NOMO-1 treated with dmso at 0.1 percent for 144 hours (cell line): ENCODE measurements around the gene ITSN2.

Source experiments
- DNase-seq: peaks from one replicate; lab custom pipeline; 2025; ENCODE audit not compliant: unreplicated experiment; lab: John Stamatoyannopoulos, UW

Gene ITSN2

GRCh38 chr2:24337890-24338289 is 22.4 kb downstream of the ITSN2 start:
- DNase-seq, result no peak

DNA sequence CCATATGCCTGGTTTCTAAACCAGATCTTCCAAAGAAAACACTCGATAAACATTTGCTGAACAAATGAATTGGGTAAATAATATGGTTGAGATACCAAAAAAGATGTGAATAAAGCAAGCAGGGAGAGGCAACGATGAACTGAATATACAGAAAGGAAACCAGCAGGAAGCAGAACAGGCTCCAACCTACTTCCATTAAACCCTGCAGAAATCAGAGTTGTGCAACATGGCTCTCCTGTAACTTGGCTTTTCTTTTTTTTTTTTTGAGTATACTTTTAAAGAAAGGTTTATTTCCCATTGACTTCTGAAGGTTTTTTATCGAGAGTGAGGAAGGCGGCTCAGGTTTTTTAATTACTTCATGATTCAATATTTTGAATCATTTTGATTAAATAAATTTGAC is 23.5 kb downstream of the ITSN2 start:
- DNase-seq, result peak; percentile 2

GRCh38 chr2:24334245-24334633 is 26.1 kb downstream of the ITSN2 start:
- no peak for DNase-seq

- DNase-seq, result no peak
Measured at GRCh38 chr2:24332791-24333540, 27.4 kb downstream of the ITSN2 start.

DNA sequence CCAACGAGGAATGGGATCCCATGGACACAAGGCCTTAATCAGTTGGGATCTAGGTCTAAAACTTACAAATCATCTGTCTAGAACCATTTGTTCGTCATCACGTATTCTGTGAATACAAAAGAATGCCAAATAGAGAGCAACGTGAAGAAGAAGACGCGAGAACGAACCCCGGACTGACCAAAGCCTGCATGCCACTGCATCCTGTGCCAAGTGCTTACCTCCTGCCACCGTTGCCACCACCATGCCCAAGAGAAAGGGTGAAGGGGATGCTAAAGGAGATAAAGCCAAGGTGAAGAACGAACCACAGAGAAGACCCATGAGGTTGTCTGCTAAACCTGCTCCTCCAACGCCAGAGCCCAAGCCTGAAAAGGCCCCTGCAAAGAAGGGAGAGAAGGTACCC is 30.2 kb downstream of the ITSN2 start:
- no peak for DNase-seq

DNA sequence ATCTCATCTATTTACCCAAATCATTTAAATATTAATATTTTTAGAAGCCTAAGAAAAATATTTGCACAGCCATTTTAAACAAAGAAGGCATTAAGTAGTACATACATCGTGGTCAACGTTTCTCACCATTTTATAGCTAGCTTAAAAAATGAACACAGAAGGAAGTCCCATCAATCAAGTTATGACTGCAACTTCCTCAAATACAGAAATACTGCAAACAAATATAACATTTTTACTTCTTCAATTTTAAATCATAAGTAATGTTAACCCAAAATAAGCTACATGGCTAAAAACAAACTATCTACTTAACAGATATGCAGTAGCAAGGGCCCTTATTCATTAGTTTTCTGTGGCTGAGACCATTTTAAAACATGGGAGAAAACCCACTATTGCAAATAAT is 30.6 kb downstream of the ITSN2 start:
- peak; percentile 46 for DNase-seq

- peak; percentile 6 for DNase-seq
Measured at GRCh38 chr2:24328010-24328409, 32.3 kb downstream of the ITSN2 start.

DNA sequence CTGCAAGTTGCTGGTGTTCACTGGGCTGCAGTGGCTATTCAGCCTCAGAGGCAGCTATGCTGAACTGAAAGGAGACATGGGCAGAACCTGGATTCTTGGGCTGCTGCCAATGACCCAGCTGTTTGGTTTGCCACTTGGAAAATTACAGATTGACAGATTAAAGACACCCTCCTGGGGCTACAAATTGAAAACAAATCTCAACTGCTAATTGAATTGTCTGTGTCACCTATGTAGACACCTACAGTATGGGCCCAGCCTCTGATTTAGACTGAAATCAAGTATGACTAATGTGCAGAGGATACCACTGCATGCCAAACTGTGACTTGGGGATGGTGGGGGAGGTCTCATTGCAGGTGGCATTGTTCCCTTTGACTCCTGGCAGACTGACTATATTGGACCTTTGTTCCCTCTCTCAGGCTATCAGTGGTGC is 42.8 kb downstream of the ITSN2 start:
- no peak for DNase-seq

DNA sequence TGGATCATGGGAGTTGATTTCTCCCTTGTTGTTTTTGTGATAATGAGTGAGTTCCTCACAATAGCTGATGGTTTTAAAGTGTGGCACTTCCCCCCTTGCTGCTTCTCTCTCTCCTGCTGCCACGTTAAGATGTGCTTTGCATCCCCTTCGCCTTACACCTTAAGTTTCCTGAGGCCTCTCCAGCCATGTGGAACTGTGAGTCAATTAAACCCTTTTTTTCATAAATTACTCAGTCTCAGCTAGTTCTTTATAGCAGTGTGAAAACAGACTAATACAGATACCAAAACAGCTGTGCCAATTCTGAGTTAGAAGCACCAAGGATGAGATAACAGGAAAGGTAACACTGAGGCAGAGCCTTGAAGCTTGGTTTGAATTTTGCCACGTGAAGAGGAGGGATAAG is 44.7 kb downstream of the ITSN2 start:
- DNase-seq, result no peak

DNA sequence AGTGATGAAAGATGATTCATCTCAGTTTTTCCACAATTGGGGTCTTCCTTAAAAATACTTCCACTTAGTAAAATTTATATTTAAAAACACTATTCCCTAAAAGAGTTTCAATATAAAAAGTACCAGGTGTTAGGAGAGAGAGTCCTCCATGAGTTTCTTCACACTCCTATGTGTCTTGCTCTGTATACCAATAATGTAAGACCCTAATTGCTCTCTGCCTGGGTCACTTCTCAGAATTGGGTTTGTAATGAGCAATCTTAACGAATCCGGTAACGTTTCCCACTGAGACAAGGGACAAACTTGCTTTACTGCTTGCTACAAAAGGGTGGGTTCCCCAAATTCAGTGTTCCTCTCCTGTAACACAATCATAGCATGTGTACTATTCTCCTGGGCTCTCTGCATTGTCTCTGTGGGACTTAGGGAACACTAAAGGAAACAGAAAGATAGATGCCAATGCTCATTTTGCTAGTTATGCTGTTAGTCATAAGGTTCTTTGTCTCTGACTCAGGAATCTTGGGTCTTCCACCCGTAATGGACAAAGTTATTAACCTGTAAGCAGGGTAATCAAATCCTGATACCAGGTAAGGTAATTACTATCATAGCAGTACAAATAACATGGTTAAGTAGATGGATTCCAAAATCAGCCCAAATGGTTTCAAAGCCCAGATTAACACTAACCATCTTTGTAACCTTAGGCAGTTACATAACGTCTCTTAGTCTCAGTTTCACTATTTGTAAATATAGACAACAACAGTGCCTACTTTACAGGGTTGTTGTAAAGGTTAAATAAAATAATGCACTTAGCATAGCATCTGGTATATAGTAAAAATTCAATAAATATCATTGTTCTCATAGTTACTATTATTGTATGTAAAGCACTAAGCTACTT is 46.3 kb downstream of the ITSN2 start:
- DNase-seq, result no peak

DNA sequence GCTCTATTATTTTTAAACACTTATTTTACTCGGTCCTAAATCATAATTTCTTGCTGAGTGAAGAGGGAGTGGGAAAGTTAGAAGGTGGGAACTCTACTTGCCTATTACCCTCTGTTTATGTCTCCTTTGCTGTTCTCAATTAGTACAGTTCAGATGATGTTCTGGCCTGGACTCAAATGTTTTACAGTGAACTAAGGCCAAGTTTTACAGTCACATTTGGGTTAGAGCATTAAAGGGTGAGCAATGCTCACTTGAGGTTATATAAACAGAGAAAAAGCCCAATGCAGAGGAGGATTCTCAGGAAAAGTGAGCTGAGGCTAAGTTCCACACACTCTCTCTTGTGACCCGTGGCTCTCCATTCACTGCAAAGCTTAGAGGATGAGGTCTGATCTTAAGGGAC is 52.4 kb downstream of the ITSN2 start:
- DNase-seq, result no peak

GRCh38 chr2:24304631-24305030 is 55.7 kb downstream of the ITSN2 start:
- no peak for DNase-seq

GRCh38 chr2:24304098-24304497 is 56.2 kb downstream of the ITSN2 start:
- no peak for DNase-seq

DNA sequence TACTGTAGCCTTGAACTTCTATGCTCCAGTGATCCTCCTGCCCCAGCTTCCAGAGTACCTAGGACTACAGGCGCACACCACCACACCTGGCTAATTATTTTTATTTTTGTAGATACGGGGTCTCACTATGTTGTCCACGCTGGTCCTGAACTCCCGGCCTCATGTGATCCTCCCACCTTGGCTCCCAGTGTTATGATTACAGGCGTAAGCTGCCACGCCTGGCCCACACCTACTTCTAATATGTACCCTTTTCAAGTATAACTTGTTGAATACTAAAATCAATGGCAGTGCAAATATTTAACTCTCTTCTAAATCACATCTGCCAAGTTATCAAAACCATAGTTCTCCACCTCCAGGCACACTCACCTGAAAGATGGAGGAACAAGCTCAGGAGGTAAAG is 58.7 kb downstream of the ITSN2 start:
- DNase-seq, result no peak

DNA sequence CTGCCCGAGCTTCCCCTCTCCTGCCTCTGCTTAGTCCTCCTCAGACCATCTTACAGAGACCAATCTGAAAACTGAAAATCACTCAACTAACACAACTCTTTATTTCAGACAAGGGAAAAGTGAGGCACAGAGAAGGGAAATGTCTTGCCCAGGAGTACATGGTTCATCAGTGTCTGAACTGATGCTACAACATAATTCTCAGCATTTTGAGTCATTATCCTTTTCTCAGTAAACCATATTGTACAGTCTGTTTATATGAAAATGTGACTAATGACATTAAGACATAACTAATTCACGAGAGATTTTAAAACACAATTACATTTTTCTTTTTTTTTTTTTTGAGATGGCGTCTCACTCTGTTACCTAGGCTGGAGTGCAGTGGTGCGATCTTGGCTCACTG is 62.7 kb downstream of the ITSN2 start:
- DNase-seq, result no peak

- DNase-seq, result no peak
Measured at GRCh38 chr2:24287171-24287570, 73.2 kb downstream of the ITSN2 start.

- no peak for DNase-seq
Measured at GRCh38 chr2:24285484-24286152, 74.7 kb downstream of the ITSN2 start.

GRCh38 chr2:24280645-24281044 is 79.7 kb downstream of the ITSN2 start:
- DNase-seq, result no peak

DNA sequence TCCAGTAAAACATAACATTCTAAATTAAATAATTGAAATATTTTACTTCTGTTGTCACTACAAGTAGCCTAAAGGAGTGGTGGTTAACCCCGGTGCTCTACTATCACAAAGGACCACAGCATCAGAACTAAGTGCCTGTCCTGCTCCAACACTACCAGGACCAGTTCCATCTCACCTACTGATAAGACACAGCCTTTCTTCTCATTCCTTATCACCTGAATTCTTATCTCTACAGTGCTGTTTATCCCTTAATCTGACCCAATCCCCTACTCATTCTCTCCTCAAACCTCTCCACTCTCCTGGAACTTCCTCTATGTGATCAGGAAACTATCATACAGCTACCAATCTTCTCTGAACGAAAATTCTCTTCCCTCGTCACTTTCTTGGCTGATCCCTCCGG is 80.2 kb downstream of the ITSN2 start:
- DNase-seq, result no peak

GRCh38 chr2:24276349-24276899 is 83.9 kb downstream of the ITSN2 start:
- DNase-seq, result no peak

DNA sequence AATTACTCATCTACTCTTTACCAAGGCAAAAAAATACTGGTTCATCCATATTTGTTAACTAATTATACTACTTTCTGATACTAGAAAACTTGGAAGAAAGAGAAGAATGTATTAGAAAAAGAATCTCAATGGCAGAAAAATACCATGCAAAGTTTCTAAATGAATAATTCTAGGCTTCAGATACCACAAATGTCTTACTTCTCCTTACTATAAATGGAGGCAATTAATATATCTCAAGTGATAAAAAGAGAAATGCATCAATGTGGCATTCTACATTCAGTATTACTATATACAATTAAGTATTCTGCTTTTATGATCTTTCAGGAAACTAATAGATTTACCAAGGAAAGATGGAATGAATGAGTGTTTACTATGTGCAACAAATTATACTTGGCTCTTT is 85.5 kb downstream of the ITSN2 start:
- no peak for DNase-seq
